ENCODE data around the gene KRT79. TPM values are rescaled to one million over a fixed set of nuclear protein-coding genes. Genes with fewer than 3 reads are reported as not detected.
"Not testable (repeated sequence)": the region's sequence is repeated elsewhere in the genome, so short reads cannot be mapped to it uniquely, and the experiment has no call there.

Gene KRT79
- total and polyA plus RNA-seq, 3 donors from 2014 or later: 0.19 to 0.24 TPM; not detected in 1

DNA sequence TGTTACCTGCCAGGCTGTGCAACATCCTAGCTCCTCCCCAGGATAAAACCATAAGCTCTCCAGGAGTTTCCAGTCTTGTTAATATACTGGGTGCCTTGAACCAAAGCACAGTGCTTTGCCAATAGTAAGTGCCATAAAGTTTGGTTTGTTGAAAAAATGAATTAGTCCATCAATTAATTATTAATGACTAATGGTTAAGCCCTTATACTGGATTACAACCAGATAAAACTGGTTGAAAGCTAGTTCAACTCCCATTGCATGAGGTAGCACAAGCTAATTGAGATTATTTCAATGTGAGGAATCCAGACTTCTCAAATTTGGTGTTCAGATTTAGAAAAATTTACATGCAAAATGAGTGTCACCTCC lies 36.6 kb downstream of the KRT79 start:
- Histone ChIP-seq H3K27ac (no peak overlapping the region), H3K36me3 (ENCODE audit: low read depth, missing control alignments) (no peaks in the 10 kb centered on the region), H3K27me3 (no peaks in the 10 kb centered on the region), H3K9me3 (no peaks in the 10 kb centered on the region), H3K4me3 (no peak overlapping the region), H3K4me1 (no peaks in the 10 kb centered on the region)
- DNase-seq: no peak
- TF ChIP-seq POLR2A (IDR thresholded peaks at IDR 0.05): no peak
- TF ChIP-seq, protein P1, sequence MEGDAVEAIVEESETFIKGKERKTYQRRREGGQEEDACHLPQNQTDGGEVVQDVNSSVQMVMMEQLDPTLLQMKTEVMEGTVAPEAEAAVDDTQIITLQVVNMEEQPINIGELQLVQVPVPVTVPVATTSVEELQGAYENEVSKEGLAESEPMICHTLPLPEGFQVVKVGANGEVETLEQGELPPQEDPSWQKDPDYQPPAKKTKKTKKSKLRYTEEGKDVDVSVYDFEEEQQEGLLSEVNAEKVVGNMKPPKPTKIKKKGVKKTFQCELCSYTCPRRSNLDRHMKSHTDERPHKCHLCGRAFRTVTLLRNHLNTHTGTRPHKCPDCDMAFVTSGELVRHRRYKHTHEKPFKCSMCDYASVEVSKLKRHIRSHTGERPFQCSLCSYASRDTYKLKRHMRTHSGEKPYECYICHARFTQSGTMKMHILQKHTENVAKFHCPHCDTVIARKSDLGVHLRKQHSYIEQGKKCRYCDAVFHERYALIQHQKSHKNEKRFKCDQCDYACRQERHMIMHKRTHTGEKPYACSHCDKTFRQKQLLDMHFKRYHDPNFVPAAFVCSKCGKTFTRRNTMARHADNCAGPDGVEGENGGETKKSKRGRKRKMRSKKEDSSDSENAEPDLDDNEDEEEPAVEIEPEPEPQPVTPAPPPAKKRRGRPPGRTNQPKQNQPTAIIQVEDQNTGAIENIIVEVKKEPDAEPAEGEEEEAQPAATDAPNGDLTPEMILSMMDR (IDR thresholded peaks at IDR 0.05): no peak
- intact Hi-C loops (cut with DNase I; ENCODE audit: low total_unique reads): no loop called here

GRCh38 chr12:52796839-52797528 lies 37.1 kb downstream of the KRT79 start:
- Histone ChIP-seq H3K27me3 (no peaks in the 10 kb centered on the region), H3K9me3 (no peaks in the 10 kb centered on the region), H3K4me1 (no peaks in the 10 kb centered on the region), H3K36me3 (ENCODE audit: low read depth, missing control alignments) (no peaks in the 10 kb centered on the region), H3K4me3 (no peak overlapping the region), H3K27ac (no peak overlapping the region)
- 71 to 76% methylated on average over 3 of the region's 3 CpGs for WGBS, 2 donors
- intact Hi-C loops (cut with DNase I; ENCODE audit: low total_unique reads): no loop called here
- no peak for DNase-seq
- no peak for TF ChIP-seq POLR2A (IDR thresholded peaks at IDR 0.05)
- TF ChIP-seq, protein P1 (IDR thresholded peaks at IDR 0.05): no peak

GRCh38 chr12:52796429-52796794 lies 37.7 kb downstream of the KRT79 start:
- Histone ChIP-seq H3K36me3 (ENCODE audit: low read depth, missing control alignments) (no peaks in the 10 kb centered on the region), H3K9me3 (no peaks in the 10 kb centered on the region), H3K27me3 (no peaks in the 10 kb centered on the region), H3K4me1 (no peaks in the 10 kb centered on the region), H3K4me3 (no peak overlapping the region), H3K27ac (no peak overlapping the region)
- TF ChIP-seq POLR2A (IDR thresholded peaks at IDR 0.05): no peak
- TF ChIP-seq, protein P1 (IDR thresholded peaks at IDR 0.05): no peak
- intact Hi-C loops (cut with DNase I; ENCODE audit: low total_unique reads): no loop called here
- WGBS, 2 donors: 96 to 100% methylated on average over 3 of the region's 3 CpGs
- no peak for DNase-seq

DNA sequence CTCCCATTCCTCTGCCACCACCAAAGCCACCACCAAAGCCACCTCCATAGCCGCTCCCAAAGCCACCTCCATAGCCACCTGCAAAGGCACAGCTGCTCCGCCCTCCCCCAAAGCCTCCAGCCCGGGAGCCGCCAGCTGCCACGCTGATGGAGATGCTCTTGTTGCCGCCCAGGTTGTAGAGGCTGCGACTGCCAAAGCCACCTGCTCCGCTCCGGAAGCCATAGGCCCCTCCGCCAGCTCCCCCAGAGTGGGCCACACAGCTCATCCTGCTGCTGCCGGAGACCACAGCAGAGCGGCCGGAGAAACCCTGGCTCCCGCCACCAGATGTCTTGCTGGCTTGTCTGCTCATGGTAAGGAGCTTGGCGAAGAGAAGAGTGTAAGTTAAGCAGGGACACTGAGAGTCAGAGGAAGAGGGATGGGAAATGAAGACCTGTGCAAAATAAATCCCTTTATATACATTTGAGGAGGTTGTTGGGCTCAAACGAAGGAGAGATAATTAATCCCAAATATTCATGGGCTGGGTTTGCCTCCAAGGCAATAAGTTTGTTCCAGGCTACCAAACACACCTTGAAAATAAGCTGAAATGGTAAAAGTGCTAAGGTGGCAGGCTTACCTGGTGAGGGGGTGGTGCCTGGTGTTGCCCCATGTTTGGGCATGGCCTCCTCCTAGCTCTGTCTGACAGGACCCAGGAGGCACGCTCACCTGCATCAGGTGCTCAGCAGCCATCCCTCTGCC lies 38.2 kb downstream of the KRT79 start, which contains the start of gene KRT3:
Gene KRT3 (minus strand): TSS at position 424 of the 735 bp plus-strand sequence. CDS start 75 bp downstream, at position 349.
- 95 to 97% methylated on average over 13 to 17 of the region's 17 CpGs for WGBS, 2 donors
- H3K27ac ChIP-seq: no peak within 1 kb of the TSS
- no peaks in the 10 kb centered on the region for H3K27me3 ChIP-seq
- H3K36me3 ChIP-seq (ENCODE audit: low read depth, missing control alignments): no peaks in the 10 kb centered on the region
- intact Hi-C loops (cut with DNase I; ENCODE audit: low total_unique reads): no loop called here
- TF ChIP-seq, protein P1 (IDR thresholded peaks at IDR 0.05): no peak
- TF ChIP-seq POLR2A (IDR thresholded peaks at IDR 0.05): no peak
- no peaks in the 10 kb centered on the region for H3K9me3 ChIP-seq
- H3K4me1 ChIP-seq: no peaks in the 10 kb centered on the region
- DNase-seq: no peak
- no peak within 1 kb of the TSS for H3K4me3 ChIP-seq

GRCh38 chr12:52795332-52795674 lies 38.8 kb downstream of the KRT79 start:
- H3K4me1 ChIP-seq; H3K27me3 ChIP-seq; H3K27ac ChIP-seq; intact Hi-C loops (cut with DNase I; ENCODE audit: low total_unique reads); H3K4me3 ChIP-seq; H3K9me3 ChIP-seq; H3K36me3 ChIP-seq (ENCODE audit: low read depth, missing control alignments); DNase-seq: not testable (repeated sequence)
- WGBS, 2 donors: 92 to 100% methylated on average over 2 of the region's 2 CpGs

All from testis (tissue), 3 donors.